HEK293 (cell line): ENCODE results near the gene ESRRA.

Experiments used
- GLI2 ChIP-seq: fragments of 450-650 bp; formaldehyde crosslinking; IDR thresholded peaks from 2 replicates; pipeline ENCODE4; 2017; ENCODE audit warnings: missing biosample characterization, missing genetic modification characterization, low read depth, borderline replicate concordance
- KLF8 ChIP-seq: fragments of 450-650 bp; formaldehyde crosslinking; IDR thresholded peaks from 2 replicates; pipeline ENCODE4 v1.5.1; 2016; ENCODE audit warnings: missing biosample characterization, missing genetic modification characterization
- RBAK ChIP-seq: fragments of 450-650 bp; formaldehyde crosslinking; IDR thresholded peaks from 2 replicates; pipeline ENCODE4 v1.5.1; 2016; ENCODE audit warnings: missing biosample characterization, missing genetic modification characterization
- TSHZ1 ChIP-seq: fragments of 450-650 bp; formaldehyde crosslinking; IDR thresholded peaks from 2 replicates; pipeline ENCODE4 v1.5.1; 2016; ENCODE audit warnings: missing biosample characterization, missing genetic modification characterization, borderline replicate concordance
- WT1 ChIP-seq: fragments of 450-650 bp; formaldehyde crosslinking; IDR thresholded peaks from 2 replicates; pipeline ENCODE4 v1.5.1; 2016; ENCODE audit warnings: missing biosample characterization, missing genetic modification characterization
- YY1 ChIP-seq: fragments of 450-650 bp; formaldehyde crosslinking; IDR thresholded peaks from 2 replicates; pipeline ENCODE4 v1.5.1; 2018; ENCODE audit warnings: missing biosample characterization, missing genetic modification characterization
- ZBTB26 ChIP-seq: fragments of 450-650 bp; formaldehyde crosslinking; optimal IDR thresholded peaks from 2 replicates; pipeline ENCODE3; 2016; ENCODE audit warnings: missing biosample characterization, mild to moderate bottlenecking, missing genetic modification characterization
- ZNF146 ChIP-seq: fragments of 450-650 bp; formaldehyde crosslinking; IDR thresholded peaks from 2 replicates; pipeline ENCODE4 v1.5.1; 2016; ENCODE audit warnings: missing biosample characterization, missing genetic modification characterization
- ZNF2 ChIP-seq: fragments of 450-650 bp; formaldehyde crosslinking; IDR thresholded peaks from 2 replicates; pipeline ENCODE4 v1.5.1; 2016; ENCODE audit warnings: missing biosample characterization, missing genetic modification characterization
- ZNF214 ChIP-seq: fragments of 450-650 bp; formaldehyde crosslinking; IDR thresholded peaks from 2 replicates; pipeline ENCODE4 v1.5.1; 2017; ENCODE audit warnings: missing biosample characterization, mild to moderate bottlenecking, missing genetic modification characterization, borderline replicate concordance
- ZNF366 ChIP-seq: fragments of 450-650 bp; formaldehyde crosslinking; conservative IDR thresholded peaks from 2 replicates; pipeline ENCODE4 v1.5.1; 2016; ENCODE audit warnings: missing biosample characterization, missing genetic modification characterization
- ZNF433 ChIP-seq: fragments of 450-650 bp; formaldehyde crosslinking; IDR thresholded peaks from 2 replicates; pipeline ENCODE4 v1.5.1; 2016; ENCODE audit warnings: missing biosample characterization, missing genetic modification characterization, low read depth
- ZNF501 ChIP-seq: fragments of 450-650 bp; formaldehyde crosslinking; IDR thresholded peaks from 2 replicates; pipeline ENCODE4 v1.5.1; 2016; ENCODE audit warnings: missing biosample characterization, missing genetic modification characterization
- ZNF510 ChIP-seq: fragments of 450-650 bp; formaldehyde crosslinking; IDR thresholded peaks from 2 replicates; pipeline ENCODE4 v1.5.1; 2018; ENCODE audit warnings: mild to moderate bottlenecking, missing genetic modification characterization, missing biosample characterization; ENCODE audit not compliant: insufficient replicate concordance
- ZNF555 ChIP-seq: fragments of 450-650 bp; formaldehyde crosslinking; conservative IDR thresholded peaks from 2 replicates; pipeline ENCODE4 v1.5.1; 2017; ENCODE audit warnings: missing biosample characterization, mild to moderate bottlenecking, missing genetic modification characterization, inconsistent platforms
- ZNF571 ChIP-seq: fragments of 450-650 bp; formaldehyde crosslinking; IDR thresholded peaks from 2 replicates; pipeline ENCODE4 v1.5.0; 2017; ENCODE audit warnings: missing biosample characterization, missing genetic modification characterization
- ZNF600 ChIP-seq: fragments of 450-650 bp; formaldehyde crosslinking; IDR thresholded peaks from 2 replicates; pipeline ENCODE4 v1.5.1; 2016; ENCODE audit warnings: missing biosample characterization, missing genetic modification characterization
- ZNF624 ChIP-seq: fragments of 450-650 bp; formaldehyde crosslinking; IDR thresholded peaks from 2 replicates; pipeline ENCODE4 v1.5.1; 2017; ENCODE audit warnings: missing biosample characterization, missing genetic modification characterization
- ZNF664 ChIP-seq: fragments of 450-650 bp; formaldehyde crosslinking; IDR thresholded peaks from 2 replicates; pipeline ENCODE4 v1.5.1; 2016; ENCODE audit warnings: missing biosample characterization, missing genetic modification characterization
- ZNF677 ChIP-seq: fragments of 450-650 bp; IDR thresholded peaks from 2 replicates; pipeline ENCODE4 v1.5.0; 2018; ENCODE audit warnings: missing biosample characterization, mild to moderate bottlenecking, missing genetic modification characterization, moderate library complexity
- ZNF707 ChIP-seq: fragments of 450-650 bp; formaldehyde crosslinking; IDR thresholded peaks from 2 replicates; pipeline ENCODE4 v1.5.1; 2016; ENCODE audit warnings: missing biosample characterization, missing genetic modification characterization
- ZNF76 ChIP-seq: fragments of 450-650 bp; formaldehyde crosslinking; IDR thresholded peaks from 2 replicates; pipeline ENCODE4; 2016; ENCODE audit warnings: low read depth, missing biosample characterization, missing genetic modification characterization, borderline replicate concordance
- TF ChIP-seq, protein P1 (sequence below): fragments of 450-650 bp; formaldehyde crosslinking; IDR thresholded peaks from 2 replicates; pipeline ENCODE4 v1.5.1; 2016; ENCODE audit warnings: missing biosample characterization, missing genetic modification characterization
- TF ChIP-seq, protein P2 (sequence below): fragments of 450-650 bp; formaldehyde crosslinking; IDR thresholded peaks from 2 replicates; pipeline ENCODE4 v1.5.1; 2016; ENCODE audit warnings: missing biosample characterization, missing genetic modification characterization
- TF ChIP-seq, protein P3 (sequence below): fragments of 450-650 bp; formaldehyde crosslinking; conservative IDR thresholded peaks from 2 replicates; pipeline ENCODE4 v1.5.1; 2016; ENCODE audit warnings: low read depth, missing biosample characterization, missing genetic modification characterization

ESRRA gene

DNA sequence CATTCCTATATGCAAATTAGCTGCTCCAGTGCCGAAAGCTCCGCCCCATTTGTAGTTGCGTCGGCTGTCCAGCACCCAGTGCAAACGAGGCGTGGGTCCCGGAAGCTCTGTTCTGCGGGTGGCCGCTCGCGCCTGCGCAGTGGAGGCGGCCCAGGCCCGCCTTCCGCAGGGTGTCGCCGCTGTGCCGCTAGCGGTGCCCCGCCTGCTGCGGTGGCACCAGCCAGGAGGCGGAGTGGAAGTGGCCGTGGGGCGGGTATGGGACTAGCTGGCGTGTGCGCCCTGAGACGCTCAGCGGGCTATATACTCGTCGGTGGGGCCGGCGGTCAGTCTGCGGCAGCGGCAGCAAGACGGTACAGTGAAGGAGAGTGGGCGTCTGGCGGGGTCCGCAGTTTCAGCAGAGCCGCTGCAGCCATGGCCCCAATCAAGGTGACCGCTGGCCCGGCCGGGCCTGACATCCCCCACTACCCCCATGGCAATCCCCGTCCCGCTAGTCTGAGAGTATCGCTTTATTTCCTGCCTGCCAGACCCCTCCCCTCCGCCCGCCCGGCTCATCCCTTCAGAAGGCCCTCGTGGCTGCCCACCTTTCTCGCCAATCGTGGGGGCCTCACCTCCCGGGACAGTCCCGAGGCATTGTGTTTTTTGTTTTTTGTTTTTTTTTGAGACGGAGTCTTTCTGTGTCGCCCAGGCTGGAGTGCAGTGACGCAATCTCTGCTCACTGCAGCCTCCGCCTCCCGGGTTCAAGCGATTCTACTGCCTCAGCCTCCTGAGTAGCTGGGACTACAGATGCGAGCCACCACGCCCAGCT, 12.8 kb downstream of the ESRRA start, which contains the start of gene PRDX5 (continued):
- peak; percentile 48; the same call in 1 of the 2 replicates for TF ChIP-seq KLF8
- no peak for TF ChIP-seq ZNF146 (tag by site-specific recombination)
- TF ChIP-seq, protein P1, sequence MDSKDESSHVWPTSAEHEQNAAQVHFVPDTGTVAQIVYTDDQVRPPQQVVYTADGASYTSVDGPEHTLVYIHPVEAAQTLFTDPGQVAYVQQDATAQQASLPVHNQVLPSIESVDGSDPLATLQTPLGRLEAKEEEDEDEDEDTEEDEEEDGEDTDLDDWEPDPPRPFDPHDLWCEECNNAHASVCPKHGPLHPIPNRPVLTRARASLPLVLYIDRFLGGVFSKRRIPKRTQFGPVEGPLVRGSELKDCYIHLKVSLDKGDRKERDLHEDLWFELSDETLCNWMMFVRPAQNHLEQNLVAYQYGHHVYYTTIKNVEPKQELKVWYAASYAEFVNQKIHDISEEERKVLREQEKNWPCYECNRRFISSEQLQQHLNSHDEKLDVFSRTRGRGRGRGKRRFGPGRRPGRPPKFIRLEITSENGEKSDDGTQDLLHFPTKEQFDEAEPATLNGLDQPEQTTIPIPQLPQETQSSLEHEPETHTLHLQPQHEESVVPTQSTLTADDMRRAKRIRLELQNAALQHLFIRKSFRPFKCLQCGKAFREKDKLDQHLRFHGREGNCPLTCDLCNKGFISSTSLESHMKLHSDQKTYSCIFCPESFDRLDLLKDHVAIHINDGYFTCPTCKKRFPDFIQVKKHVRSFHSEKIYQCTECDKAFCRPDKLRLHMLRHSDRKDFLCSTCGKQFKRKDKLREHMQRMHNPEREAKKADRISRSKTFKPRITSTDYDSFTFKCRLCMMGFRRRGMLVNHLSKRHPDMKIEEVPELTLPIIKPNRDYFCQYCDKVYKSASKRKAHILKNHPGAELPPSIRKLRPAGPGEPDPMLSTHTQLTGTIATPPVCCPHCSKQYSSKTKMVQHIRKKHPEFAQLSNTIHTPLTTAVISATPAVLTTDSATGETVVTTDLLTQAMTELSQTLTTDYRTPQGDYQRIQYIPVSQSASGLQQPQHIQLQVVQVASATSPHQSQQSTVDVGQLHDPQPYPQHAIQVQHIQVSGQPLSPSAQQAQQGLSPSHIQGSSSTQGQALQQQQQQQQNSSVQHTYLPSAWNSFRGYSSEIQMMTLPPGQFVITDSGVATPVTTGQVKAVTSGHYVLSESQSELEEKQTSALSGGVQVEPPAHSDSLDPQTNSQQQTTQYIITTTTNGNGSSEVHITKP (tag by site-specific recombination): peak; percentile 80
- TF ChIP-seq ZNF501 (tag by site-specific recombination): no peak; the same call in 1 of the 2 replicates
- TF ChIP-seq ZNF366 (tag by site-specific recombination): no peak
- no peak for TF ChIP-seq ZNF433 (tag by site-specific recombination)
- TF ChIP-seq ZBTB26 (tag by site-specific recombination): peak; percentile 64
- TF ChIP-seq, protein P2, sequence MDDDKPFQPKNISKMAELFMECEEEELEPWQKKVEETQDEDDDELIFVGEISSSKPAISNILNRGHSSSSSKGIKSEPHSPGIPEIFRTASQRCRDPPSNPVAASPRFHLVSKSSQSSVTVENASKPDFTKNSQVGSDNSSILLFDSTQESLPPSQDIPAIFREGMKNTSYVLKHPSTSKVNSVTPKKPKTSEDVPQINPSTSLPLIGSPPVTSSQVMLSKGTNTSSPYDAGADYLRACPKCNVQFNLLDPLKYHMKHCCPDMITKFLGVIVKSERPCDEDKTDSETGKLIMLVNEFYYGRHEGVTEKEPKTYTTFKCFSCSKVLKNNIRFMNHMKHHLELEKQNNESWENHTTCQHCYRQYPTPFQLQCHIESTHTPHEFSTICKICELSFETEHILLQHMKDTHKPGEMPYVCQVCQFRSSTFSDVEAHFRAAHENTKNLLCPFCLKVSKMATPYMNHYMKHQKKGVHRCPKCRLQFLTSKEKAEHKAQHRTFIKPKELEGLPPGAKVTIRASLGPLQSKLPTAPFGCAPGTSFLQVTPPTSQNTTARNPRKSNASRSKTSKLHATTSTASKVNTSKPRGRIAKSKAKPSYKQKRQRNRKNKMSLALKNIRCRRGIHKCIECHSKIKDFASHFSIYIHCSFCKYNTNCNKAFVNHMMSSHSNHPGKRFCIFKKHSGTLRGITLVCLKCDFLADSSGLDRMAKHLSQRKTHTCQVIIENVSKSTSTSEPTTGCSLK (tag by site-specific recombination): no peak
- TF ChIP-seq ZNF600: peak; percentile 64
- no peak for TF ChIP-seq GLI2 (tag by site-specific recombination)
- no peak for TF ChIP-seq ZNF510
- no peak for TF ChIP-seq ZNF571 (tag by site-specific recombination)
- TF ChIP-seq, protein P3, sequence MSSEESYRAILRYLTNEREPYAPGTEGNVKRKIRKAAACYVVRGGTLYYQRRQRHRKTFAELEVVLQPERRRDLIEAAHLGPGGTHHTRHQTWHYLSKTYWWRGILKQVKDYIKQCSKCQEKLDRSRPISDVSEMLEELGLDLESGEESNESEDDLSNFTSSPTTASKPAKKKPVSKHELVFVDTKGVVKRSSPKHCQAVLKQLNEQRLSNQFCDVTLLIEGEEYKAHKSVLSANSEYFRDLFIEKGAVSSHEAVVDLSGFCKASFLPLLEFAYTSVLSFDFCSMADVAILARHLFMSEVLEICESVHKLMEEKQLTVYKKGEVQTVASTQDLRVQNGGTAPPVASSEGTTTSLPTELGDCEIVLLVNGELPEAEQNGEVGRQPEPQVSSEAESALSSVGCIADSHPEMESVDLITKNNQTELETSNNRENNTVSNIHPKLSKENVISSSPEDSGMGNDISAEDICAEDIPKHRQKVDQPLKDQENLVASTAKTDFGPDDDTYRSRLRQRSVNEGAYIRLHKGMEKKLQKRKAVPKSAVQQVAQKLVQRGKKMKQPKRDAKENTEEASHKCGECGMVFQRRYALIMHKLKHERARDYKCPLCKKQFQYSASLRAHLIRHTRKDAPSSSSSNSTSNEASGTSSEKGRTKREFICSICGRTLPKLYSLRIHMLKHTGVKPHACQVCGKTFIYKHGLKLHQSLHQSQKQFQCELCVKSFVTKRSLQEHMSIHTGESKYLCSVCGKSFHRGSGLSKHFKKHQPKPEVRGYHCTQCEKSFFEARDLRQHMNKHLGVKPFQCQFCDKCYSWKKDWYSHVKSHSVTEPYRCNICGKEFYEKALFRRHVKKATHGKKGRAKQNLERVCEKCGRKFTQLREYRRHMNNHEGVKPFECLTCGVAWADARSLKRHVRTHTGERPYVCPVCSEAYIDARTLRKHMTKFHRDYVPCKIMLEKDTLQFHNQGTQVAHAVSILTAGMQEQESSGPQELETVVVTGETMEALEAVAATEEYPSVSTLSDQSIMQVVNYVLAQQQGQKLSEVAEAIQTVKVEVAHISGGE: no peak
- TF ChIP-seq ZNF624 (tag by site-specific recombination): no peak
- no peak for TF ChIP-seq ZNF2 (tag by site-specific recombination)
- no peak for TF ChIP-seq TSHZ1 (tag by site-specific recombination)
- no peak for TF ChIP-seq YY1 (tag by site-specific recombination)
- no peak for TF ChIP-seq ZNF76 (tag by site-specific recombination)
- no peak for TF ChIP-seq ZNF664 (tag by site-specific recombination)
- no peak for TF ChIP-seq ZNF214 (tag by site-specific recombination)
- no peak for TF ChIP-seq WT1 (tag by site-specific recombination)
- TF ChIP-seq ZNF677 (tag by site-specific recombination): no peak
- no peak for TF ChIP-seq ZNF555 (tag by site-specific recombination)
- no peak for TF ChIP-seq RBAK (tag by site-specific recombination)
- no peak for TF ChIP-seq ZNF707 (tag by site-specific recombination)
